NK-92 (cell line): Measurements from ENCODE around the gene MRM3.
"Not testable (repeated sequence)": the region's sequence is repeated elsewhere in the genome, so short reads cannot be mapped to it uniquely, and the experiment has no call there.

ENCODE experiments used
- DNase-seq: peaks from one replicate; lab custom pipeline; 2025; ENCODE audit not compliant: unreplicated experiment; lab: John Stamatoyannopoulos, UW

The MRM3 gene

DNA sequence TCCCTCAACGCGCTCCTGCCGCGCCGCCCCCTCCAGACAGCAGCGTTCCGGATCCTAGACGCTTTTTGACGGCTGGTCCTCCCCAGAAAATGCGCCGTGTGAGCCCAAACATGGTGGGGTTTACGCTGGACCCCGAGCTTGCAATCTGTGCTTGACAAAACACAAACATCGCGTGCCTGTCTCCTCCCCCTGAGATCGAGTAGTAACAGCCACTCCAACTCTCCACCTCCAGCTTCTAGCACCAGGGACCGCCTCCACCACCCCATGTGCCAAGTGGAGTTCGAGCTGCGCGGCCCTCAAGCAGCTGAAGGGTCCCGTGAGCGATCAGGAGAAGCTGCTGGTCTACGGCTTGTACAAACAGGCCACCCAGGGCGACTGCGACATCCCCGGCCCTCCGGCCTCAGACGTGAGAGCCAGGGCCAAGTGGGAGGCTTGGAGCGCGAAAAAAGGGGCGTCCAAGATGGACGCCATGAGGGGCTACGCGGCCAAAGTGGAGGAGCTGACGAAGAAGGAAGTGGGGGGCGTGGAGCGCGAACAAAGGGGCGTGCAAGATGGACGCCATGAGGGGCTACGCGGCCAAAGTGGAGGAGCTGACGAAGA, 29.4 kb upstream of the MRM3 start:
- no peak for DNase-seq

DNA sequence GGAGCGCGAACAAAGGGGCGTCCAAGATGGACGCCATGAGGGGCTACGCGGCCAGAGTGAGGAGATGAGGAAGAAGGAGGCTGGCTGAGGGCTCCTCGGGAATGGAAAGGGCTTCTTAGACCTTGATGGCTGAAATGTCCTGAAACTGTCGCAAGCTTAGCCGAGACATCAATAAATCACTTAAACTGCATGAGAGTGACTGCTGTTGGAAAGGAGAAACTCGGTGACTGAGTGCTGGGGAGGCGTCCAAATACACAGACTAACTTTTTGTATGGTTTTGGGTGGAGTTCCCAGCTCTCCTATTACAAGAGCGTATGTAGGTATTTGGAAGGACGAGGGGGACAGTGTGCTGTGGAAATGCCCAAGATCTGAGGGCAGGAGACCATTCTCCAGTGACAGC, 28.7 kb upstream of the MRM3 start:
- DNase-seq: no peak

DNA sequence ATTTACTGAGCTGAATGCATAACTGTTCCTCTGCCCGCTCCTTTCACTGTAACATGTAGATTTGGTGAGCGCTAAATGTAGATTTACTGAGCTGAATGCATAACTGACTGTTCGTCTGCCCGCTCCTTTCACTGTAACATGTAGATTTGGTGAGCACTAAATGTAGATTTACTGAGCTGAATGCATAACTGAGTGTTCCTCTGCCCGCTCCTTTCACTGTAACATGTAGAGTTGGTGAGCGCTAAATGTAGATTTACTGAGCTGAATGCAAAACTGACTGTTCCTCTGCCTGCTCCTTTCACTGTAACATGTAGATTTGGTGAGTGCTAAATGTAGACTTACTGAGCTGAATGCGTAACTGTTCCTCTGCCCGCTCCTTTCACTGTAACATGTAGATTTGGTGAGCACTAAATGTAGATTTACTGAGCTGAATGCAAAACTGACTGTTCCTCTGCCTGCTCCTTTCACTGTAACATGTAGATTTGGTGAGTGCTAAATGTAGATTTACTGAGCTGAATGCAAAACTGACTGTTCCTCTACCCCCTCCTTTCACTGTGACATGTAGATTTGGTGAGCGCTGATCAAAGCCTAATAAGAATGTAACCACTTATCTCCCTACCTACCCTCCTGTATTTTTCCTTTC, 26.7 kb upstream of the MRM3 start:
- not testable (repeated sequence) for DNase-seq

DNA sequence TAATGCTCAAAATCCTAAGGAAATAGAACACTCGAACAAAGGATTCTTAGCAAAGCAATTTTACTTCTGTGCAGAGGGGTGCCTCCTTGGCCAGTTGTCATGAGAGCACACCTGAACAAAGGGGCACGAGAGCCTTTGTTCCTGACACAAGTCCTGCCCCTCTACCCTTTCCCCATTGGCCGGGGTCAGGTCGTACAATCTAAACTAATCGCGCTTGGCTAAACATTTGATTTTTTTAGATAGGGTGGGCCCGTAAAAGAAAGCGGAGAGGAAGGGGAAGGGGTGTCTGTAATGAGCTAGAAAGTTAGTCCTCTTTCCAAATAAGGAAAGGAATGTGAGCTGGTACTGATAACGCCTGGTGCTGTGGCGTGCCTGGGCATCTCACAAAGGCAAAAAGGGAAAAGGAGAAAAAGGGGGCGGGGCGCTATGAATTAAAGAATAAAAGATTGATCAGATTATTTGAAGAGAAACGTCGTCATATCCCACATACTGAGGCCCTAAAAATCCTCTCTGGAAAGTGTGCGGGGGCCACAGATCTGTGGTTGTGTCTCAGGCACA, 26.1 kb upstream of the MRM3 start:
- DNase-seq: not testable (repeated sequence)

DNA sequence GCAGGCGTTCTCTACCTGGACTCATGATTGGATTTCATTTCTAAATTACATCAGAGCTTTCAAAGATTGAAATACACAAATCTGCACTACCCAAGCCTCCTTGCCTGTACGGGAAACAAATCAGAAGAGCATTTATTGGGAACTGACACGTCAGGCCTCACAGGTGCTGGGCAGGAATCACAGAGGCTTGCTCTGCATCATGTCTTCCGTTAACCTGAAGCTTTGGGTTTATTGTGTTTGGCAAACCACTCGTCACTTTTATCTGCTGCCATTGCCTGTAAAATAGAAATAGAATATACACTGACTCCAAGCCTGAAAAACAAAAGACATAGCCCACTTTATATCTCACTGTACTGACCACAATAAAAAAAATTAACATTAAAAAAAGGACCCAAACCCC, 22.2 kb upstream of the MRM3 start:
- no peak for DNase-seq

DNA sequence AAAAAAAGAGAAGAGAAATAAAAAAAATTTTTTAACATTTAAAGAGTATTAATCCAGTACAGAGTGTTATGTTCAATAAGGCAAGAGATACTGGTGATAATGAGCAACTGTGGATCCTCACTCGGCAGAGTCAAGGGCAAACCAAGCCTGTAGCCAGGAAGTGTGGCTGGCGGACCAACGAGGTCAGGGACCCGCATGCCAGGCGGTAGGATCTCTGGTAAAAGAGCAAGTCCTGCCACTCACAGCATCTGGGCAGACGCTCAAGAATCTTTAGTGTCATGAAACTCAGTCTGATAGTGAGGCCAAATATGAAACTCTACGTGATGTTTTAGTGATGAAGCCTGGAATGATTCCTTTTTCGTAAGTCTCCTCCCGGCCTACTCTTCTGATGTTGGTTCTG, 21.8 kb upstream of the MRM3 start:
- no peak for DNase-seq

- no peak for DNase-seq
These were observed 15.1 kb upstream of the MRM3 start for GRCh38 chr17:767076-767475.

DNA sequence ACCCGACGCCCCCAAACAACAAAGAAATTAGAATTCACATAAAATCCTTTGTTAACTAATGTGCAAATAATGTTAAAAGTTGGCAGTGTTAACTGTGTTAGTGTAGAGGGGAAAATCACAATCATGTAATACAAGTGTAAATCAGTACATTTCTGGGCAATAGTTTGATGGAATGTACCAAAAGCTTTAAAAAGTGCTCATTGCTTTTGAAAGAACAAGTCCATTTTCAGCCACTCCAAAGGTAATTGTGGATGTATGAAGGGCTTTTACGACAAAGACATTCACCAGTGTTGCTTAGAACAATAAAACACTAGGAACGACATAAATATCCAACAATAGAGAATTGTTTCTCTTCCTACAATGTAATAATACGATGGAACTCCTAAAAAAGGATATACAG, 9.1 kb upstream of the MRM3 start:
- no peak for DNase-seq

DNA sequence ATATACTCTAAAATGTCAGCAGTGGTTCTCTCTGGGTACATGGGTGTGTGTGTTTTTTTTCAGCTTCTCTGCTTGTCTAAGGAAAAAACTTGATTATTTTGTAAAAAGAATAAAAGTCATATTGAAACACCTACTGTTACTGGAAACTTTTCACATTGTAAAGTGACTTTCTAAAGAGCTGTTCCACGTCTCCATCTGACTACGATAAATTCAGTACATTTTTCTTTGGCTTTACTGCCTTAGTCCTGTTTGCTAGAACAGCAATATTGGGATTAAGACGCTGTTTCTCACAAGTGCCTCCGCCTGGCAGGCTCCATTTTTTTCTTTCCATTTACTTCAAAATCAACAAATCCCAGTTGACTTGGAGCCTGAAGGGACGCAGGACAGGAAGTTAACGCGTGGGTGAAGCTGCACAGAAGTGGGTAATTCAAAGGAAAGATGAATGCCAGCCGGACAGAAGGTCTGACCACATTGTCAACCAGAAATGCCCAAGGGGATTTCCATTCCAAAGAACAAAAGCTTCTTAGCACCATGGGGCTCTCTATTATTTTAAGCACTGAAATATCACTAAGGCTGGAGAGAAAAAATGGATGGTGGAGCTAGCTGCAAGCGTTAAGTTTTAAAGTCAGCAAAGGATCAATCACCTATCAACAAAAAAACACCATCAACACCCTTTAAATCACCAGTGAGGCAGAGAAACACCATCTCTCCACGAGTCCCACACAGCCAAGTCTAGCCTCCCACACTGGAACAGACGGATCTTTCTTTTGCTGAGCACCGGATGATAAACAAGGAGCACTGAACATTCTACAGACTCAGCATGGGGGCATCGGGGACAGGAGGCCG, 8.5 kb upstream of the MRM3 start:
- no peak for DNase-seq

GRCh38 chr17:774313-774584, 7.9 kb upstream of the MRM3 start:
- DNase-seq: no peak

DNA sequence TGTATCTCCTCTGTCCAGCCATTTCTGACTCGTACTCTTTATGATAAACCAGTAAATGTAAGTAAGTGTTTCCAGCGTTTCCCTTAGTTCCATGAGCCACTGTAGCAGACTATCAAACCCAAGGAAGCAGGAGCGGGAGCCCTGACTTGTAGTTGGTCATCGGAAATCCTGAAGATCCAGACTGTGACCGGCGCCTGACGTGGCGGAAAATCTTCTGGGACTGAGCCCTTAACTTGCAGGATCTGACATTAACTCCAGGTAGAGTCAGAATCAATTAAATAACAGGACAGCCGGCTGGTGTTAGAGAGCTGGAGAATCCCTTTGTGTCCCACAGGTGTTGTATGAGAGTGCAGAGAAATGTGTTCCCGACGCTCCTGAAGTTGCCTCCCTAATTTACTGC, 4.1 kb upstream of the MRM3 start:
- no peak for DNase-seq

DNA sequence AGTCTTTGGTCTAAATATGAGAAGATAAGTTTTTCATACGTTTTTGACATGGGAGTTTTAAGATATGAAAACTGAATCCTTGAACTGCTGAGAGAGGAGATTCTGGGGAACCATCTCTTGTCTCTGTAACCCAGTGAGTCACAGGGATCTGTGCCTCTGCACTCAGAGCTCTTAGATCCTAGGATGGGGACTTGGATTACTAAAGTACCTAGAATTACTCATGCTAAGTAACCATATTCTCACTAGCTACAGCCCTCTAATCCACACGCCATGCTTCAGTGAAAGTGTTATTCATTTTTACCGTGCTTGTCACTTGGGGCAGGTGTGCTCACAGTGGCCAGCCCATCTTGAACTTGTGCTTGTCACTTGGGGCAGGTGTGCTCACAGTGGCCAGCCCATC, 2.0 kb downstream of the MRM3 start:
- DNase-seq: no peak

DNA sequence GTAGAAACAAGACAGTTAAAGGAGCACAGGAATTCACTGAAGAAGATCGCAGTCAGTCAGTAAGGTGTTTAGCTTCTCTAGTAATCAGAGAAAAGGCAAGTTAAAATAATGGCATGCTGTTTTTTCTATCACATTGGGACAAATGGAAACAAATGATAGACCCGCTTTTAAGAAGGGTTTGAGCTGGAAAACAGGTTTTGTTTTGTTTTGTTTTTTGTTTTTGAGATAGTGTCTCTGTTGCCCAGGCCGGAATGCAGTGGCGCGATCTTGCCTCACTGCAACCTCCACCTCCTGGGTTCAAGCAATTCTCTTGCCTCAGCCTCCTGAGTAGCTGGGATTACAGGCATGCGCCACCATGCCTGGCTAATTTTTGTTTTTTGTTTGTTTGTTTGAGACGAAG, 3.7 kb downstream of the MRM3 start:
- not testable (repeated sequence) for DNase-seq

- no peak for DNase-seq
These were observed 5.6 kb downstream of the MRM3 start for GRCh38 chr17:787641-788221.

DNA sequence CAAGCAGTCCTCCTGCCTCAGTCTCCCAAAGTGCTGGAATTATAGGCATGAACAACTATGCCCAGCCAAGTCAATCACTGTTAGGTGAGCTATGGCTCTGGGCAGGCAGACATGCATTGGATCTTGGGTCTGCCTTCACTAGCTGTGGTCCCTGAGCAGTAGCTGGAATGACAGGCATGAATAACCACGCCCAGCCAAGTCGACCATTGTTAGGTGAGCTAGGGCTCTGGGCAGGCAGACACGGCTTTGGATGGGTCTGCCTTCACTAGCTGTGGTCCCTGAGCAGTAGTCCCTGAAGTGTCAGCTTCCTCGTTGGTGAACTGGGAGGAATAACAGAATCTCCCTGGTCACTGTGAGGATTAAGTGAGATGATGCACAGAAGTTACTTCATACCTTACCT, 6.4 kb downstream of the MRM3 start:
- no peak for DNase-seq

DNA sequence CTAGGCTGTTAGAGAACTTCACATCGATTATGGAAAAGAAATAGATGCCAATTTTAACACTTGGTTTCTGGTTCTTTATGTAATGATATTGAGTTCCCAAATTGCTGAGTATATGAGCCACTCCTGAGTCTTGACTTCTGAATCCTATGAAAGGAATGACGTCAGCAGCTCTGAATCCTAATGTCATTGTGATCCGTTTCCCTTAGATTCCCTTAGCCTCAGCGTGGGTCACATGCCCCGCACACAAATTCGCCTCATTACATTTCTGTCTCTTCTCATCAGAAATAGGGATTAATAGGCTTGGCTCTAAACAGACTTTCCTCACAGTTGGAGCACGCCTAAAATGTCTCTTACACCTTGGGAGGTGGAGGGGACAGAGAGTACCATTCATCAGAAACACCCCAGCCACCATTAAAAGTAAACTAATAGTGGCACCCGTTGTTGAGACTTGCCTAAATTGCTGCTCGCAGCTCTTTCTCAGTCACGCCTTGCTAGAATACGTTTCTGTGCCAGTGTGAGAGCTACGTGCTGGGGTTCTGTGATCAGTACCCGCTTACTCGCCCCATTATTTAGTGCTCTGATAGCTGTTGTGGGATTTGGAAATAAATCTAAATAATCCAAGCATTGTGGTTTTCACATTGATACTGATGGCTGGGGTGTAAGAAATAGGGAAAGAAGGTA, 7.1 kb downstream of the MRM3 start:
- DNase-seq: no peak

- not testable (repeated sequence) for DNase-seq
These were observed 8.0 kb downstream of the MRM3 start for GRCh38 chr17:789931-790873.

- not testable (repeated sequence) for DNase-seq
These were observed 8.7 kb downstream of the MRM3 start for GRCh38 chr17:790874-791247.

DNA sequence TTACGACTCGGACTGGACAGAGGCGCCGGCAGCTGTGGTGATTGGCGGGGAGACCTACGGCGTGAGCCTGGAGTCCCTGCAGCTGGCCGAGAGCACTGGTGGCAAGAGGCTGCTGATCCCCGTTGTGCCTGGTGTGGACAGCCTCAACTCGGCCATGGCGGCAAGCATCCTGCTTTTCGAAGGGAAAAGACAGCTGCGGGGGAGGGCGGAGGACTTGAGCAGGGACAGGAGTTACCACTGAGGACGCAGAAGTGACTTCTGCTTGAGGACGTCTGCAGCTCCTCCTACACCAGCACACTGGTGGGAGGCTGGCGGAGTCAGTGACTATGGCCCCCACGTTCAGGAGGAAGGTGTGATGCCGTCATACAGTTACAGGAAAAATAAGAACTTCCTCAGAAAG, 9.7 kb downstream of the MRM3 start:
- DNase-seq: no peak

GRCh38 chr17:792277-792676, 10.1 kb downstream of the MRM3 start:
- DNase-seq: no peak
